OCI-LY3 (cell line): ENCODE results near the gene ASCC3.

Experiments used
- H2AFZ ChIP-seq: fragments of 200-600, 300-600 bp; shearing (Covaris generic); 2 replicates; pipeline ENCODE4 v1.6.0; 2014; ENCODE audit warnings: antibody characterized with exemption, low read depth, low read length
- H3K27ac ChIP-seq: fragments of 200-600, 300-600 bp; sonication (generic); 2 replicates; pipeline ENCODE4 v1.5.1; 2014; ENCODE audit warnings: mild to moderate bottlenecking, low read length, moderate library complexity, mixed read lengths
- H3K27me3 ChIP-seq: fragments of 200-600, 300-600 bp; sonication (generic); 2 replicates; pipeline ENCODE4 v1.6.1; 2014; ENCODE audit warnings: low read depth, low read length, mixed read lengths
- H3K36me3 ChIP-seq: fragments of 200-600, 300-600 bp; sonication (generic); replicated peaks from 2 replicates; pipeline ENCODE3; 2014; ENCODE audit warnings: low read depth, low read length, mixed read lengths
- H3K4me1 ChIP-seq: fragments of 300-600, 200-600 bp; sonication (generic); 2 replicates; pipeline ENCODE4 v1.6.1; 2014; ENCODE audit warnings: low read length, mixed read lengths
- H3K4me2 ChIP-seq: fragments of 200-600, 300-600 bp; sonication (generic); 2 replicates; pipeline ENCODE4 v1.6.1; 2014; ENCODE audit warnings: low read length, mixed read lengths
- H3K4me3 ChIP-seq: fragments of 300-600, 200-600 bp; sonication (generic); 2 replicates; pipeline ENCODE4 v1.5.1; 2014; ENCODE audit warnings: antibody characterized with exemption, mild to moderate bottlenecking, low read length, moderate library complexity
- H3K79me2 ChIP-seq: fragments of 300-600, 200-600 bp; shearing (Covaris generic); 2 replicates; pipeline ENCODE4 v1.6.1; 2014; ENCODE audit warnings: mild to moderate bottlenecking, low read length, mixed read lengths
- H3K9ac ChIP-seq: fragments of 300-600, 200-600 bp; shearing (Covaris generic); 2 replicates; pipeline ENCODE4 v1.6.0; 2014; ENCODE audit warnings: mild to moderate bottlenecking, low read length, moderate library complexity
- H3K9me3 ChIP-seq: fragments of 200-600, 300-600 bp; shearing (Covaris generic); 2 replicates; pipeline ENCODE4 v1.6.1; 2014; ENCODE audit warnings: low read length, mixed read lengths; ENCODE audit not compliant: insufficient read depth
- H4K20me1 ChIP-seq: fragments of 200-600, 300-600 bp; sonication (generic); 2 replicates; pipeline ENCODE4 v1.6.1; 2016; ENCODE audit warnings: low read length, mixed read lengths; ENCODE audit not compliant: insufficient read depth
- EZH2phosphoT487 ChIP-seq: fragments of 200-600 bp; shearing (Covaris generic); IDR thresholded peaks from 2 replicates; pipeline ENCODE4 v1.6.1; 2018; ENCODE audit warnings: antibody characterized with exemption, mixed run types, low read depth
- TF ChIP-seq, protein P1 (sequence below): fragments of 200-600, 300-600 bp; sonication (generic); IDR thresholded peaks from 2 replicates; pipeline ENCODE4 v1.5.1; 2014; ENCODE audit warnings: antibody characterized with exemption, low read length, low read depth

The ASCC3 gene

DNA sequence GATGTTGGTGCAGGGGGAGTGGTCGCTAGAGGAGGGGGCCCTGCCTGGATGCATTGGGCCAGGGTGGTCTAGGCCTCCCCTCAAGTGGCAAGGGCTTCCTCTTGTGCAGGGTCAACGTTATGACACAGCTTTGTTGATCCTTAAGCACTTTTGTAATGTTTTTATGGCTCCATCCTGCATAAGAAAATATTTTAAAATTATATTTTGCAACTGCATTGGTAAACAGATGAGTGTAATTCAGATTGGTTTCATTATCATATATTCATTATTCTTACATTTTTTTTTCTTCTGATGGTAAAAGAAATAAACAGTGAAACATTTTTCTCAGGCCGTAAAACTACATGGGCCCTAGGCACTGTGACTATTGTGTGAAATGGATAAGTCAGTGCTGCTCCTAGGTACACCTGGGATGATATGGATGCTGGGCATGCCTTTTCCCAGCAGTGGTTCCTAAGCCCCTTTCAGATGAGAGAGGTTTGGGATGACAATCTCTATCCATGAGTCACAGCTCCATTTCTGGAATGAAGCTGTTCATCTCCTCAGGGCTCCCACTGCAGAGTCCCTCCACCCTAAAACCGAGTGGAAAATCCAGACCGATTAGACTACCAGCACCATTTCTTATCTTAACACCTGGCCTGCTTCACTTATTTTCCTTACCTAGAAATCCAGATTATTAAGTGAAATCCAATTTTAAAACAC is 410.6 kb downstream of the ASCC3 start:
- Histone ChIP-seq H3K9ac (no peak overlapping the region), H3K4me3 (no peak overlapping the region), H3K27me3 (no peaks in the 10 kb centered on the region), H3K36me3 (no peaks in the 10 kb centered on the region), H2AFZ (no peak overlapping the region), H3K27ac (no peak overlapping the region), H3K79me2 (no peaks in the 10 kb centered on the region), H3K9me3 (no peaks in the 10 kb centered on the region), H3K4me1 (peaks cover 39% of the 10 kb centered on the region), H4K20me1 (no peaks in the 10 kb centered on the region), H3K4me2 (no peak overlapping the region)
- TF ChIP-seq EZH2phosphoT487, result no peak
- TF ChIP-seq, protein P1, sequence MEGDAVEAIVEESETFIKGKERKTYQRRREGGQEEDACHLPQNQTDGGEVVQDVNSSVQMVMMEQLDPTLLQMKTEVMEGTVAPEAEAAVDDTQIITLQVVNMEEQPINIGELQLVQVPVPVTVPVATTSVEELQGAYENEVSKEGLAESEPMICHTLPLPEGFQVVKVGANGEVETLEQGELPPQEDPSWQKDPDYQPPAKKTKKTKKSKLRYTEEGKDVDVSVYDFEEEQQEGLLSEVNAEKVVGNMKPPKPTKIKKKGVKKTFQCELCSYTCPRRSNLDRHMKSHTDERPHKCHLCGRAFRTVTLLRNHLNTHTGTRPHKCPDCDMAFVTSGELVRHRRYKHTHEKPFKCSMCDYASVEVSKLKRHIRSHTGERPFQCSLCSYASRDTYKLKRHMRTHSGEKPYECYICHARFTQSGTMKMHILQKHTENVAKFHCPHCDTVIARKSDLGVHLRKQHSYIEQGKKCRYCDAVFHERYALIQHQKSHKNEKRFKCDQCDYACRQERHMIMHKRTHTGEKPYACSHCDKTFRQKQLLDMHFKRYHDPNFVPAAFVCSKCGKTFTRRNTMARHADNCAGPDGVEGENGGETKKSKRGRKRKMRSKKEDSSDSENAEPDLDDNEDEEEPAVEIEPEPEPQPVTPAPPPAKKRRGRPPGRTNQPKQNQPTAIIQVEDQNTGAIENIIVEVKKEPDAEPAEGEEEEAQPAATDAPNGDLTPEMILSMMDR, result no peak

GRCh38 chr6:100469101-100469859 is 411.8 kb downstream of the ASCC3 start:
- peaks cover 28% of the 10 kb centered on the region for H3K4me1 ChIP-seq
- H4K20me1 ChIP-seq, result no peaks in the 10 kb centered on the region
- H3K9ac ChIP-seq, result no peak overlapping the region
- H3K79me2 ChIP-seq, result no peaks in the 10 kb centered on the region
- no peak for TF ChIP-seq EZH2phosphoT487
- TF ChIP-seq, protein P1, result no peak
- no peak overlapping the region for H3K4me2 ChIP-seq
- no peaks in the 10 kb centered on the region for H3K9me3 ChIP-seq
- no peaks in the 10 kb centered on the region for H3K36me3 ChIP-seq
- no peaks in the 10 kb centered on the region for H3K27me3 ChIP-seq
- no peak overlapping the region for H3K27ac ChIP-seq
- no peak overlapping the region for H3K4me3 ChIP-seq
- H2AFZ ChIP-seq, result no peak overlapping the region

DNA sequence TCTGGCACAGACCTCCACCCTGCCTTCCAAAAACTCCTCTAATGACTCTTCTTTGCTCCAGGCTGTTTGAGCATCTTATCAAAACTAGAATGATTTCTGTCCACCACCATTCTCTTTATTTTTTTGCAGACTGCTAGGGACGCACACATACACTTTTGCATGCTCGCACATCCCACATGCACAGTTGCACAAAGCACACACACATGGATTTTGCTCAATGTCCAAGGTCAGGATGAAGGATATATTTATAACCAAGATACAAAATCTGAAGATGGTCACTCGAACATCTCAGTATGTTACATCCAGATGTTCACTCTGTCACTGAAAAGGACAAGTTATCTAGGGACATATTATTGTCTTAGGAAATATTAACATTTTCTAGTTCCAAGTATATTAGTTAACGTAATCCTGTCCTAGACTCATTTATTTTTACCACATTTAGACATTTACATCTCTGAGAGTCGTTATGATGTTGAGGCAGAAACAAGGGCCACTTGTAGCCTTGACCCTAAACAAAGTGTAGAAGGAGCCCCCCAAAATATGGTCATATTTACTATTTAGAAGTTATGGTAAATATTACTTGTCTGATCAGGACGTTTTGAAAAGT is 413.0 kb downstream of the ASCC3 start:
- Histone ChIP-seq H3K4me1 (peaks cover 17% of the 10 kb centered on the region), H3K79me2 (no peaks in the 10 kb centered on the region), H4K20me1 (no peaks in the 10 kb centered on the region), H3K4me2 (no peak overlapping the region), H3K36me3 (no peaks in the 10 kb centered on the region), H2AFZ (no peak overlapping the region), H3K9ac (no peak overlapping the region), H3K9me3 (no peaks in the 10 kb centered on the region), H3K4me3 (no peak overlapping the region), H3K27ac (no peak overlapping the region), H3K27me3 (no peaks in the 10 kb centered on the region)
- TF ChIP-seq, protein P1, result no peak
- no peak for TF ChIP-seq EZH2phosphoT487
